ENCODE measurements around the gene FKBP4.
A peak's percentile ranks its signal among the peaks of the same experiment; 100 is the strongest.

Gene FKBP4

DNA sequence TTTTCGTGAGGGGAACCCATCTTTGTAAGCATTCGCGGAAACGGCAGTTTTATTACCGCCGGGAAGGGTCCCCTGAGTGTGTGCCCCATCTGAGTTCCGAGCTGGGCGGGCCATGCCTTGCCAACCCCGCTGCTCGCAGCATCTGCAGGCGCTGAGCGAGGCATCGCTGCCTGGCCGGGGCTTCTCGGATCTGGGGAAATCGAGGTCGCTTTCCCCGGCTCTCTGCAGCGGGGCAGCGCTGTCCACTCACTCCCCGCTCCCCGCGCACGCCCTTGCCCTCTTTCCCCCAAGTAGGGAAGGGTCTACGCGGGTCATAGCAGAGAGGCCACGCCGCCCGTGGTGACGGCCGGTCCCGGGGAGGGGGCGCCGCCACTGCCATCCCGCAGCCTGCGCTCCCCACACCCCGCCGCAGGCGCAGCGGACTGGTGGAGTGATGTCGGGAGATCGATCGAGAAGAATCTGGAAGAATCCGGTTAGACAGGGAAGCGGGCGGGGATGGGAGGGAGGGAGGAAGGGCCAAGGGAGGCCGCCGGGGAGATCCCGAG is 507 bp upstream of the FKBP4 start:
- H3K27me3 ChIP-seq (replicated peaks): no peaks in the 10 kb centered on the region
- H3K36me3 ChIP-seq (replicated peaks): peaks cover 15% of the 10 kb centered on the region
- in situ Hi-C loops (cut with HindIII; ENCODE audit: low pct_ligation_motif_present, low sequenced_read_pairs): no loop called here
- TF ChIP-seq, protein P1, sequence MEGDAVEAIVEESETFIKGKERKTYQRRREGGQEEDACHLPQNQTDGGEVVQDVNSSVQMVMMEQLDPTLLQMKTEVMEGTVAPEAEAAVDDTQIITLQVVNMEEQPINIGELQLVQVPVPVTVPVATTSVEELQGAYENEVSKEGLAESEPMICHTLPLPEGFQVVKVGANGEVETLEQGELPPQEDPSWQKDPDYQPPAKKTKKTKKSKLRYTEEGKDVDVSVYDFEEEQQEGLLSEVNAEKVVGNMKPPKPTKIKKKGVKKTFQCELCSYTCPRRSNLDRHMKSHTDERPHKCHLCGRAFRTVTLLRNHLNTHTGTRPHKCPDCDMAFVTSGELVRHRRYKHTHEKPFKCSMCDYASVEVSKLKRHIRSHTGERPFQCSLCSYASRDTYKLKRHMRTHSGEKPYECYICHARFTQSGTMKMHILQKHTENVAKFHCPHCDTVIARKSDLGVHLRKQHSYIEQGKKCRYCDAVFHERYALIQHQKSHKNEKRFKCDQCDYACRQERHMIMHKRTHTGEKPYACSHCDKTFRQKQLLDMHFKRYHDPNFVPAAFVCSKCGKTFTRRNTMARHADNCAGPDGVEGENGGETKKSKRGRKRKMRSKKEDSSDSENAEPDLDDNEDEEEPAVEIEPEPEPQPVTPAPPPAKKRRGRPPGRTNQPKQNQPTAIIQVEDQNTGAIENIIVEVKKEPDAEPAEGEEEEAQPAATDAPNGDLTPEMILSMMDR (IDR thresholded peaks at IDR 0.05; ENCODE audit: low read depth, low read length, missing control alignments): no peak
- no peak overlapping the region for H3K27ac ChIP-seq
- H3K4me3 ChIP-seq (ENCODE audit: low read depth, low read length): peak overlapping the region; percentile 82
- DNase-seq: peak; percentile 22

DNA sequence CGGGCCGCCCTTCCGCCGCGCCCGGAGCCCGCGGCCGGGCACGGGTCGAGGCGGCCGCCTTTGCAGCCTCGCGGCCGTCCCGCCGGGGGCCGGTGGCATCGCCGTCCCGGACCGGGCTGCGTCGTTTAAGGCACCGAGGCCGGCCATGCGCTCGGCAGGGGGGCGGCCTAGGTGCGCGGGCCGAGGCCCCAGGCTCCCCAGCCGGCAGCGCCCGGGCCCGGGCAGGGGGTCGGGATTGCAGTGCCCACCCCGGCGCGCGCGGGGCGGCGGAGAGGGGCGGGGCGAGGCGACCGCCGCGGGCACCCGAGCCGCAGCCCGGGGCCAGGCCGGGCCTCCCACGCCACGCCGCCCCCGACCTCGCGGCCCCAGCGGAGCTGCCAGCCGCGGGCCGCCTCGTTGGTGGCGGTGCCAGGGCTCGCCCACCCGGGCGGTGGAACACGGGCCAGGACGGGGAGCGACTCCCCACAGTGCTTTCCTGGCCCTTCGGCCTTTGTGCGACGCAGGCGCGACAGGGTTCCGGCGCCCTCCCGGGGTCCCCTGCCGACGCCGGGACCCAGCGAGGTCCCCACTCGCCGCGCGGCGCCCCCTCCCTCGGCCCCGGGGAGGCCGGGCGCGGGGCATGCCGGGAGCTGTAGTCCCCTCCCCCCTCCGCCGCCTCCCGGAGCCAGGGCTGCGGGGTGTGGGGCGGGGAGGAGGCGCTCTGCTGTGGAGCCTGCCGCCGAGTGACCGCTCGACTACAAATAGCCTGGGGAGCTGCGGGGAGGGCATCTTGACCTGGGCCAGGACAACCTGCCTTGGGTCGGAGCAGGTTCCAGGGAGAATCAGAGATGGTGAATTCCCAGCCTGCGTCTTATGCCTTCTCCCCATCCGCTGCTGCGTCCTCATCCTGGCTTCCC is 769 bp downstream of the FKBP4 start:
- in situ Hi-C loops (cut with HindIII; ENCODE audit: low pct_ligation_motif_present, low sequenced_read_pairs): no loop called here
- peaks cover 28% of the 10 kb centered on the region for H3K36me3 ChIP-seq (replicated peaks)
- H3K4me3 ChIP-seq (ENCODE audit: low read depth, low read length): peak overlapping the region; percentile 82
- no peak overlapping the region for H3K27ac ChIP-seq
- peak; percentile 17 for DNase-seq
- H3K27me3 ChIP-seq (replicated peaks): no peaks in the 10 kb centered on the region
- TF ChIP-seq, protein P1 (IDR thresholded peaks at IDR 0.05; ENCODE audit: low read depth, low read length, missing control alignments): no peak

DNA sequence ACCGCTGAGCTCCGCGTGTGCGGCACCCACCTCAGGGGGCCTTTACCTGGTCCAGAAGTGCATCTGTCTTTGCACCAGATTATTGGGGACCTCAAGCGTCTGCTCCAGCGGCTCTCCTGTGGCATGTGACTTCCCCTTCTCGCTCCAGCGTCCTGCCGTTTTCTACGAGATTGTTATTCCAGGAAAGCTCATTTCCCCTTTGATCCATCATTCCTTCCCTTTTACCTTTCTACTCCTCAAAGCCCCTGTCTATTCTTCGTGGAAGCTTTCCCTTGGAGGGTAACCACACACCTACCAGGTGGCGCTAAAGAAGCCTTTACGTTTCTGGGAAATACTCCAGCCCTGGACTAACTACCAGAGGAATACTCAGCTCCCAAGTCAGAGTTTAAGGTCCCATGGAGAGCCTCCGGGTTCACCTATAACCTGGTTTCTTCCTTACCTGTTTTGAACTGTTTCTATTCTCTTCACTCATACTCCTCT is 1.5 kb downstream of the FKBP4 start:
- no peak overlapping the region for H3K27ac ChIP-seq
- H3K27me3 ChIP-seq (replicated peaks): no peaks in the 10 kb centered on the region
- in situ Hi-C loops (cut with HindIII; ENCODE audit: low pct_ligation_motif_present, low sequenced_read_pairs): no loop called here
- DNase-seq: no peak
- peak overlapping the region; percentile 82 for H3K4me3 ChIP-seq (ENCODE audit: low read depth, low read length)
- TF ChIP-seq, protein P1 (IDR thresholded peaks at IDR 0.05; ENCODE audit: low read depth, low read length, missing control alignments): peak; percentile 24
- peaks cover 32% of the 10 kb centered on the region for H3K36me3 ChIP-seq (replicated peaks)

DNA sequence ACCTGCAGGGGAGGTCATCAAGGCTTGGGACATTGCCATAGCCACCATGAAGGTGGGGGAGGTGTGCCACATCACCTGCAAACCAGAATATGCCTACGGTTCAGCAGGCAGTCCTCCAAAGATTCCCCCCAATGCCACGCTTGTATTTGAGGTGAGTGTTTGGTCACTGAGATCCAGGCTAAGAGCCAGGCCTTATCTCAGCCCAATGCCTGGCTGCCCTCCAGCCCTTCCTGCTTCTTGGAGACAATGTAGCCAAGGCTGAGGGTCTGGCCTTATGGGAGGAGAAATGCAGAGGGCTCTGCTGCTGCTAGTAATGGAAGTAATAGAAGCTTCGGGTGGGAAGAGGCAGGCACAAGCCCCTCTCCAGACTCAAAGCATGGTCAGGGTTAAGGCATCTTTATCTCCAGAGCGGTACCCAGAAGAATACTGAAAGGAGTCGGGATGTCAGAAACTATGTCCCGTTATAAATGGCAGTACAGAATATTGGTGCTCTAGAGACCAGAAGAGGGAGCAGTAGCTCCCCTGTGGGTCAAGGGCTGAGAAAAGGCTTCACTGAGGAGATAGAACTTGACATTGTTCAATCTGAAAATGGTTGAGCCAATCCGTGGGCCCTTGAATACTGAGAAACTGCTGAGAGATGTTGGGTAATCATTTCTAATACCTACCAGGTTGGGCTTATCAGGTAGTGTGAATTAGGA is 3.1 kb downstream of the FKBP4 start:
- in situ Hi-C loops (cut with HindIII; ENCODE audit: low pct_ligation_motif_present, low sequenced_read_pairs): no loop called here
- TF ChIP-seq, protein P1 (IDR thresholded peaks at IDR 0.05; ENCODE audit: low read depth, low read length, missing control alignments): peak; percentile 48
- Histone ChIP-seq H3K27me3 (replicated peaks) (no peaks in the 10 kb centered on the region), H3K4me3 (ENCODE audit: low read depth, low read length) (no peak overlapping the region), H3K36me3 (replicated peaks) (peaks cover 47% of the 10 kb centered on the region), H3K27ac (no peak overlapping the region)
- DNase-seq: no peak

DNA sequence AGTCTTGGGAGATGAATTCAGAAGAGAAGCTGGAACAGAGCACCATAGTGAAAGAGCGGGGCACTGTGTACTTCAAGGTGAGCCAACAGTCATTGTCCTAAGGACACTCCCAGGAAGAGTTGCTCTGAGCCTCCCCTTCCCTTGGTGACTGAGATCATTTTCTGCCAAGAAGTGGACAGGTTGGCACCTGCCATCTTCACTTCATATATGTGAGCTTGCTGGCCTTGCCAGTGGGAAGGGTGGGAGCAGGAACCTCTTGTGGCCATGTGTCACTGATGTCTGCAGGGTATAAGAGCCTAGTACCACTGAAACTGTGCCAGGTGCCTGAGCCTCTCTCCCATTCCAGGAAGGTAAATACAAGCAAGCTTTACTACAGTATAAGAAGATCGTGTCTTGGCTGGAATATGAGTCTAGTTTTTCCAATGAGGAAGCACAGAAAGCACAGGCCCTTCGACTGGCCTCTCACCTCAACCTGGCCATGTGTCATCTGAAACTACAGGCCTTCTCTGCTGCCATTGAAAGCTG is 5.3 kb downstream of the FKBP4 start:
- Histone ChIP-seq H3K36me3 (replicated peaks) (peaks cover 57% of the 10 kb centered on the region), H3K27me3 (replicated peaks) (no peaks in the 10 kb centered on the region), H3K4me3 (ENCODE audit: low read depth, low read length) (no peak overlapping the region), H3K27ac (no peak overlapping the region)
- DNase-seq: no peak
- in situ Hi-C loops (cut with HindIII; ENCODE audit: low pct_ligation_motif_present, low sequenced_read_pairs): no loop called here
- TF ChIP-seq, protein P1 (IDR thresholded peaks at IDR 0.05; ENCODE audit: low read depth, low read length, missing control alignments): no peak
